ENCODE measurements around the gene ZNF107. TPM values are rescaled to one million over a fixed set of nuclear protein-coding genes. Genes with fewer than 3 reads are reported as not detected.

Gene ZNF107
- total and polyA plus RNA-seq, 2 of the 13 experiments (the other 11 are each of a cell fraction or from before 2014, with no cell fraction given): 2.5 to 5.4 TPM

DNA sequence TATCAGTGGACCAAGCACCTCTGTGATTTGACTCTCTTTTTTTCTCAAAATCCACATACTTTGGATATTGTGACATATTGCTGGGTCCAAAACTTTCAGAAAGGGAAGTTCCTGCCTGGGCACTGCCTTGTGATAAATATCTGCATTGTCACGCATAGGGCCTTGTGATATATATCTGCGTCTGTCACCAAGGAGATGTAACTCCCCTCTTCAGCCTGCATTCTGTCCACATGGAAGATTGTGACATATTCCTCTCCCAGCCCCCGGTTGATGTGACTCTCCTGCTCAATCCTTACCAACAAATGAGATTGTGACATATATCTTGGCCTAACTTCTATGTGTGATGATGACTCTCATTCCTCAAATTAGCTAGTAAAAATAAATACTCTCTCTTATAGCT, 25.4 kb upstream of the ZNF107 start:
- no peak for DNase-seq (ENCODE audit: low spot score)
- Histone ChIP-seq H3K79me2 (ENCODE audit: insufficient read depth, low read length) (no peaks in the 10 kb centered on the region), H3K9ac (ENCODE audit: insufficient read depth, low read depth, low read length) (no peak overlapping the region), H3K36me3 (replicated peaks in 1 of 2; ENCODE audit: control insufficient read depth in 1 of 2, insufficient read depth in 2 of 2, low read length in 2 of 2) (no peaks in the 10 kb centered on the region), H4K20me1 (ENCODE audit: insufficient read depth, low read length) (no peaks in the 10 kb centered on the region), H2AFZ (ENCODE audit: low read length) (no peak overlapping the region), H3K9me3 (ENCODE audit: low read length) (no peaks in the 10 kb centered on the region; the same call in 1 of the 2 replicates), H3K4me2 (ENCODE audit: low read depth, low read length) (no peak overlapping the region), H3K4me3 (replicated peaks in 1 of 3; ENCODE audit: insufficient read depth in 1 of 3, low read depth in 2 of 3, low read length in 3 of 3) (no peak overlapping the region), H3K27ac (ENCODE audit: extremely low read length, insufficient read depth, low read length) (no peak overlapping the region), H3K4me1 (ENCODE audit: insufficient read depth, low read length) (no peaks in the 10 kb centered on the region; the same call in 1 of the 2 replicates), H3K27me3 (ENCODE audit: control insufficient read depth in 1 of 2, insufficient read depth in 2 of 2, low read length in 2 of 2) (no peaks in the 10 kb centered on the region)
- WGBS (ENCODE audit: low lambda C conversion rate): 3% methylated on average over 3 of the region's 3 CpGs
- TF ChIP-seq CEBPB (IDR thresholded peaks at IDR 0.05; ENCODE audit: borderline replicate concordance, low read depth, low read length) (peak; percentile 21; the same call in 1 of the 2 replicates), DNMT3B (CRISPR knock-in tag; conservative IDR thresholded peaks at IDR 0.05) (no peak)
- no peak for ATAC-seq
- FAIRE-seq: no peak
- CTCF ChIA-PET (ENCODE audit: low intra/inter-chr PET ratio, low total read pairs): no interaction called here
- intact Hi-C loops (cut with micrococcal nuclease; ENCODE audit: unreplicated experiment): no loop called here
- POLR2A ChIA-PET: no interaction called here
- in situ Hi-C loops (cut with HindIII; ENCODE audit: extremely low pct_ligation_motif_present, low pct_unique_long_range_greater_than_20kb): no loop called here
- BruUV-seq (replicated peaks): no TSS peak

DNA sequence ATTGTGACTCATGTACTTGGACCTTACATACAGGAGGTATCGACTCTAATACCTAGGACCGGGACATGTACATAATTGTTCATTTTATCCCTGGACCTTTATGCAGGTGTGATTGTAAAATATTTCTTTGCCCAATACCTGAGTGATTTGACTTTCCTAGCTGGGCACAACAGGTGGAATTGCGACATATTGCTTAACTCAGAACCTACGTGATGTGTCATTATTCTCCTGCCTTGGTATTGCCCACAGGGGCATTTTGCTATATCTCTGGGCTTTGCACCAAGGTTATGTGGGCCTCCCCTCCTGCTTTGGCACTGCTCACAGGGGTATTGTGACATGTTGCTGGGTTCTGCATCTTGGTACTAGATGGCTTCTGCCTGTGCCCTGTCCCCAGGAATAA, 23.9 kb upstream of the ZNF107 start:
- Histone ChIP-seq H3K27ac (ENCODE audit: extremely low read length, insufficient read depth, low read length) (no peak overlapping the region), H3K4me3 (replicated peaks in 1 of 3; ENCODE audit: insufficient read depth in 1 of 3, low read depth in 2 of 3, low read length in 3 of 3) (no peak overlapping the region), H3K79me2 (ENCODE audit: insufficient read depth, low read length) (no peaks in the 10 kb centered on the region), H3K9ac (ENCODE audit: insufficient read depth, low read depth, low read length) (no peak overlapping the region), H4K20me1 (ENCODE audit: insufficient read depth, low read length) (no peaks in the 10 kb centered on the region), H3K4me2 (ENCODE audit: low read depth, low read length) (no peak overlapping the region), H2AFZ (ENCODE audit: low read length) (no peak overlapping the region), H3K36me3 (replicated peaks in 1 of 2; ENCODE audit: control insufficient read depth in 1 of 2, insufficient read depth in 2 of 2, low read length in 2 of 2) (no peaks in the 10 kb centered on the region), H3K27me3 (ENCODE audit: control insufficient read depth in 1 of 2, insufficient read depth in 2 of 2, low read length in 2 of 2) (no peaks in the 10 kb centered on the region), H3K4me1 (ENCODE audit: insufficient read depth, low read length) (no peaks in the 10 kb centered on the region; the same call in 1 of the 2 replicates), H3K9me3 (ENCODE audit: low read length) (no peaks in the 10 kb centered on the region)
- ATAC-seq: no peak
- FAIRE-seq: no peak
- POLR2A ChIA-PET: no interaction called here
- no TSS peak for BruUV-seq (replicated peaks)
- no peak for TF ChIP-seq MEF2D (CRISPR knock-in tag; IDR thresholded peaks at IDR 0.05)
- no peak for TF ChIP-seq SP5 (CRISPR knock-in tag; IDR thresholded peaks at IDR 0.05; ENCODE audit: borderline replicate concordance, low read depth)
- TF ChIP-seq ZNF598 (CRISPR knock-in tag; IDR thresholded peaks at IDR 0.05; ENCODE audit: borderline replicate concordance): no peak
- TF ChIP-seq CEBPB (IDR thresholded peaks at IDR 0.05; ENCODE audit: borderline replicate concordance, low read depth, low read length): peak; percentile 66
- intact Hi-C loops (cut with micrococcal nuclease; ENCODE audit: unreplicated experiment): no loop called here
- 0% methylated on average over 2 of the region's 4 CpGs for WGBS (ENCODE audit: low lambda C conversion rate)
- in situ Hi-C loops (cut with HindIII; ENCODE audit: extremely low pct_ligation_motif_present, low pct_unique_long_range_greater_than_20kb): no loop called here
- CTCF ChIA-PET (ENCODE audit: low intra/inter-chr PET ratio, low total read pairs): no interaction called here
- no peak for DNase-seq (ENCODE audit: low spot score)
